ENCODE measurements around the gene WBP1. TPM values are rescaled to one million over a fixed set of nuclear protein-coding genes. Genes with fewer than 3 reads are reported as not detected.
A peak's percentile ranks its signal among the peaks of the same experiment; 100 is the strongest.

Gene WBP1
- total RNA-seq, 2 donors from 2014 or later: 28.6 to 48.0 TPM

- ATAC-seq (no peak), DNase-seq (ENCODE audit: low spot score) (peak; percentile 34)
- Mint-ChIP-seq H3K36me3 (peaks cover 12% of the 10 kb centered on the region), H3K27ac (peak overlapping the region; percentile 64 to 93), H3K4me3 (peak overlapping the region; percentile 79), H3K4me1 (ENCODE audit: low read depth in 2 of 2) (peaks cover 56 to 59% of the 10 kb centered on the region in 2 donors), H3K27me3 (no peaks in the 10 kb centered on the region), H3K9me3 (no peaks in the 10 kb centered on the region)
These were observed 44.0 kb downstream of the WBP1 start for GRCh38 chr2:74502147-74502719.

- DNase-seq (ENCODE audit: low spot score): peak; percentile 88
- Mint-ChIP-seq H3K4me1 (ENCODE audit: low read depth in 2 of 2) (peaks cover 61 to 63% of the 10 kb centered on the region in 2 donors), H3K36me3 (peaks cover 12% of the 10 kb centered on the region), H3K27me3 (no peaks in the 10 kb centered on the region), H3K9me3 (no peaks in the 10 kb centered on the region), H3K4me3 (peak overlapping the region; percentile 79), H3K27ac (peak overlapping the region; percentile 64 to 93)
- peak; percentile 70 to 74 for ATAC-seq
These were observed 44.7 kb downstream of the WBP1 start for GRCh38 chr2:74502720-74503505.

- peak; percentile 48 for DNase-seq (ENCODE audit: low spot score)
- Mint-ChIP-seq H3K4me1 (ENCODE audit: low read depth in 2 of 2) (peaks cover 62 to 63% of the 10 kb centered on the region in 2 donors), H3K4me3 (peak overlapping the region; percentile 79), H3K27me3 (no peaks in the 10 kb centered on the region), H3K27ac (peak overlapping the region; percentile 64 to 93), H3K9me3 (no peaks in the 10 kb centered on the region), H3K36me3 (peaks cover 12% of the 10 kb centered on the region)
- ATAC-seq: no peak
These were observed 45.6 kb downstream of the WBP1 start for GRCh38 chr2:74503506-74504475.

GRCh38 chr2:74504591-74504990, 46.4 kb downstream of the WBP1 start:
- peaks cover 59% of the 10 kb centered on the region in 2 donors for H3K4me1 Mint-ChIP-seq (ENCODE audit: low read depth in 2 of 2)
- DNase-seq (ENCODE audit: low spot score) (peak; percentile 23), ATAC-seq (no peak)
- H3K27me3 Mint-ChIP-seq: peaks cover 1 to 4% of the 10 kb centered on the region in 2 donors
- peak overlapping the region; percentile 79 for H3K4me3 Mint-ChIP-seq
- H3K36me3 Mint-ChIP-seq: peaks cover 12% of the 10 kb centered on the region
- peak overlapping the region; percentile 64 to 93 for H3K27ac Mint-ChIP-seq
- H3K9me3 Mint-ChIP-seq: no peaks in the 10 kb centered on the region

- peaks cover 12% of the 10 kb centered on the region for H3K36me3 Mint-ChIP-seq
- peaks cover 8 to 14% of the 10 kb centered on the region in 2 donors for H3K27me3 Mint-ChIP-seq
- DNase-seq (ENCODE audit: low spot score): peak; percentile 49
- H3K4me3 Mint-ChIP-seq: peak overlapping the region; percentile 79
- H3K9me3 Mint-ChIP-seq: no peaks in the 10 kb centered on the region
- H3K4me1 Mint-ChIP-seq (ENCODE audit: low read depth in 2 of 2): peaks cover 59 to 62% of the 10 kb centered on the region in 2 donors
- peak overlapping the region; percentile 93 to 99 for H3K27ac Mint-ChIP-seq
- no peak for ATAC-seq
These were observed 47.4 kb downstream of the WBP1 start for GRCh38 chr2:74505448-74506246.

GRCh38 chr2:74507145-74507925, 49.1 kb downstream of the WBP1 start, which contains the start of gene PCGF1:
TSS of gene PCGF1 (minus strand) at chr2:74507695. CDS start at chr2:74507668, 27 bp downstream.
- peak within 1 kb of the TSS; percentile 99 for H3K27ac Mint-ChIP-seq
- no peaks in the 10 kb centered on the region for H3K9me3 Mint-ChIP-seq
- DNase-seq (ENCODE audit: low spot score): peak; percentile 97
- H3K36me3 Mint-ChIP-seq: peaks cover 12% of the 10 kb centered on the region
- peak; percentile 93 to 95 for ATAC-seq
- peaks cover 12 to 29% of the 10 kb centered on the region in 2 donors for H3K27me3 Mint-ChIP-seq
- H3K4me3 Mint-ChIP-seq: peak within 1 kb of the TSS; percentile 96
- H3K4me1 Mint-ChIP-seq (ENCODE audit: low read depth in 2 of 2): peaks cover 48 to 52% of the 10 kb centered on the region in 2 donors

- Mint-ChIP-seq H3K4me3 (peak overlapping the region; percentile 96), H3K9me3 (no peaks in the 10 kb centered on the region), H3K36me3 (peaks cover 12% of the 10 kb centered on the region), H3K4me1 (ENCODE audit: low read depth in 2 of 2) (peaks cover 48 to 50% of the 10 kb centered on the region in 2 donors), H3K27ac (peak overlapping the region; percentile 99), H3K27me3 (peaks cover 15 to 29% of the 10 kb centered on the region in 2 donors)
- no peak for ATAC-seq
- no peak for DNase-seq (ENCODE audit: low spot score)
These were observed 49.8 kb downstream of the WBP1 start for GRCh38 chr2:74507926-74508520.

GRCh38 chr2:74510272-74510671, 52.0 kb downstream of the WBP1 start:
- peak overlapping the region; percentile 5 for H3K4me3 Mint-ChIP-seq
- no peak for ATAC-seq

More at GRCh38 chr2:74510272-74510671, 52.0 kb downstream of the WBP1 start:
- no peaks in the 10 kb centered on the region for H3K9me3 Mint-ChIP-seq
- H3K4me1 Mint-ChIP-seq (ENCODE audit: low read depth in 2 of 2): peaks cover 32 to 37% of the 10 kb centered on the region in 2 donors
- H3K27ac Mint-ChIP-seq: no peak overlapping the region
- H3K27me3 Mint-ChIP-seq: peaks cover 18 to 33% of the 10 kb centered on the region in 2 donors
- DNase-seq (ENCODE audit: low spot score): no peak
- peaks cover 4% of the 10 kb centered on the region for H3K36me3 Mint-ChIP-seq

Other genes with a start within 250 kb of the WBP1 start
- gene SLC4A5, start 115.0 kb upstream of the WBP1 start, total RNA-seq: 1 to 10 TPM; 1.2 to 3.2 TPM
- 100 to 1,000 TPM in 1 of 2 donors, 10 to 100 TPM in 1; 97.8 to 106 TPM for gene DCTN1, start 78.1 kb upstream of the WBP1 start, total RNA-seq
- gene C2orf81, start 36.8 kb upstream of the WBP1 start, total RNA-seq: 1 to 10 TPM; 1.7 to 2.2 TPM
- gene WDR54, start 36.7 kb upstream of the WBP1 start, total RNA-seq: 10 to 100 TPM; 41.8 to 44.9 TPM
- 10 to 100 TPM in 1 of 2 donors, 1 to 10 TPM in 1; 4.6 to 11.6 TPM for gene RTKN, start 16.5 kb upstream of the WBP1 start, total RNA-seq
- 10 to 100 TPM; 42.3 to 45.6 TPM for gene INO80B, start 3.4 kb upstream of the WBP1 start, total RNA-seq
- gene MOGS, start 6.9 kb downstream of the WBP1 start, total RNA-seq: 100 to 1,000 TPM in 1 of 2 donors, 10 to 100 TPM in 1; 97.9 to 111 TPM
- 100 to 1,000 TPM in 1 of 2 donors, 10 to 100 TPM in 1; 94.5 to 111 TPM for gene MRPL53, start 14.2 kb downstream of the WBP1 start, total RNA-seq
- 10 to 100 TPM; 31.8 to 46.5 TPM for gene CCDC142, start 24.6 kb downstream of the WBP1 start, total RNA-seq
- 10 to 100 TPM; 42.8 to 49.0 TPM for gene TTC31, start 24.6 kb downstream of the WBP1 start, total RNA-seq
- gene LBX2, start 41.2 kb downstream of the WBP1 start, total RNA-seq: 1 to 10 TPM; 1.3 to 1.5 TPM
- gene PCGF1, start 49.3 kb downstream of the WBP1 start, total RNA-seq: 10 to 100 TPM; 31.3 to 41.3 TPM
- under 1 TPM; 0.12 to 0.95 TPM for gene TLX2, start 56.0 kb downstream of the WBP1 start, total RNA-seq
- 1 to 10 TPM in 1 of 2 donors, under 1 TPM in 1; 0.55 to 1.0 TPM for gene DQX1, start 67.8 kb downstream of the WBP1 start, total RNA-seq
- 100 to 1,000 TPM; 190 to 233 TPM for gene AUP1, start 71.3 kb downstream of the WBP1 start, total RNA-seq
- gene HTRA2, start 71.5 kb downstream of the WBP1 start, total RNA-seq: 100 to 1,000 TPM in 1 of 2 donors, 10 to 100 TPM in 1; 93.1 to 100 TPM
- gene LOXL3, start 95.5 kb downstream of the WBP1 start, total RNA-seq: 1 to 10 TPM; 1.2 to 2.7 TPM
- gene DOK1, start 96.3 kb downstream of the WBP1 start, total RNA-seq: 10 to 100 TPM; 27.4 to 34.4 TPM
- not detected for gene M1AP, start 189.9 kb downstream of the WBP1 start, total RNA-seq
- gene SEMA4F, start 195.8 kb downstream of the WBP1 start, total RNA-seq: 1 to 10 TPM; 2.0 to 5.3 TPM

Data from natural killer cell treated with Interleukin-12 subunit alpha and Interleukin-12 subunit beta and Interleukin-15 and Interleukin-18, amount 100 ng/mL, for 72 hours (primary cell).